Suppressor macrophage treated with lipopolysaccharide for 1 hour (primary cell): ENCODE data around the gene CBX2.
A peak's percentile ranks its signal among the peaks of the same experiment; 100 is the strongest.

Experiments
- DNase-seq, 3 donors: peaks; one replicate each; pipeline ENCODE4 v3.0.0-alpha.2; 2020 to 2022

The CBX2 gene

DNA sequence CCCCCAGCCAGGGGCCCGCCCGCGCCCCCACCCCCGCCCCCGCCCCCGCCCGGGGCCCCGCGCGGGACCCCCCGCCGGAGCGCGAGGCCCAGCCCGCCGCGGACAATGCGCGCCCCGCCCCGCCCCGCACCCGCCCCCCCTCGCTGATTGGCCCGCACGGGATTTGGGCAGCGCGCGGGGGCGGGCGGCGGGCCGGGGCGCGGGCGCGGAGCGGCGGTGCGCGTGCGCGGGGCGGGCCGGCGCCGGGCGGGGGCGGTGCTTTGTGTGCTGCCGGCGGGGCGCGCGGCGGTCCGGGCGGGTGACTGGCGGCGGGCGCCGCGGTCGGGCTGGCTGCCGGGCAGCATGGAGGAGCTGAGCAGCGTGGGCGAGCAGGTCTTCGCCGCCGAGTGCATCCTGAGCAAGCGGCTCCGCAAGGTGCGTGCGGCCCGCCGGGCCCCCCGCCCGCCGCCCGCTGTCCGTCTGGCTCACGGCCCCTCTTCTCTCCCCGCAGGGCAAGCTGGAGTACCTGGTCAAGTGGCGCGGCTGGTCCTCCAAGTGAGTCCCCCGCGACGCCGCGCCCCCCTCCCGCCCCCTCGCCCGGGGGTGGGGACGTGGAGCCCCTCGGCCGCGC lies at the start of gene CBX2:
CBX2 (plus strand) TSS at position 255 of the 610 bp plus-strand sequence; CDS start at position 343, 88 bp downstream.
- DNase-seq, result peak; percentile 84 to 96 (median 94)

DNA sequence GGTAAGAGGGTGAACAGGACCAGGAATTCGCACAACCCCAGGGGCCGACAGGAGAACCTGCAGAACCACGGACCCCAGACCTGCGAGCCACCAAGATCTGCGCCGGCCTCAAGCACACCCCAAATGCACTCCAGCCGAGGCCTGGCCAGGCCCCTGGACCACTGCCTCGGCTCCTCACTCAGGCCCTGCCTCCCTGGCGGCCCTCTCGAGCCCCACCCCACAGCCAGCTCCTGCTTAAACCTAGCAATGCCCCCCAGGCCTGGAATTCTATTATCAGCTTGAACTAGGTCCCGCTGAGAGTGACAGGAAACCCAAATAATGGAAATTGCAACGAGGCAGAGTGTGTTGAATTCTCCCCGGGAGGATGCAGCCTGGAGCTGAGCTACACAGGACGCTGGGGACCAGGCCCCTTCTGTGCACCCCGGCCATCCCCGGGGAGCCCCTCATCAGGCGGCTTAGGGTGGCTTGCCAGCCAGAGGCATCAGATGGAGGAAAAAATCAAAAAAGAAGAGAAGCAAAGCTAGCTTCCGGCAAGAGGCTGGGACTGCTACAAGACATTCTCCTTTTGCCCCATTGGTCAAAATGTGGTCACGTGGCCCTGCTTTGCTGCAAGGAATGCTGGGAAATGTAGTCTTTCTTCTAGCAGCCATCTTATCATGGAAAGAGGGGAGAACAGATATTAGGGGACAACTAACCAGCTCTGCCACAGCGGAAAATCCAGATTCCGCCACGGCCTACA lies 49.6 kb upstream of the CBX2 start:
- peak; percentile 87 to 91 (median 90) for DNase-seq

DNA sequence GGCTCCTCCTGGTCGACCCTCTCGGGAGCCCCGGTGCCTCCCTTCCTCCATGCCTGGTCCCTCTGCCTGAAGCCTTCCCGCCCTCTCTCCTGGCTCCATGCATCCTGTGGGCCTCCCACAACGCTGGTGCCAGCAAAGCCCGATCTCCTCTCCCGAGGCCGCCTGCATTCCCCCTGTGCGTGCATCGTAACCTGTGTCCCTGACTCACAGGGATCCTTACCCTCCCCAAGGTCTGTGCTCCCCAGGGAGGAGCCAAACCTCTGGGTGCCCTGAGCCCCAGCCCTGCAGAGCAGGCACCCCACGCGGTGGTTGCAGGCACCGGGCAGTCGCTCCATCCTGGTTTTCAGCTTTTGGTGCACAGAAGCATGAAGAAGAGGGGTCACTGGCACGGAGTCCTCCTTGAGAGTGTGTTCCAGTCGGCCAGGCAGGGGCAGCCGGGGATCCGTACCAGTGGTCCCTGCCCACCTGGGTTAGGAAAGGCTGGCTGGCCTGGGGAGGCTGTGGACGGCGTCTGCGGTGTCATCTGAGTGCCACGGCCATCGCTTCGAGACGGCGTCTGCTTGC lies 49.0 kb upstream of the CBX2 start:
- DNase-seq, result no peak

DNA sequence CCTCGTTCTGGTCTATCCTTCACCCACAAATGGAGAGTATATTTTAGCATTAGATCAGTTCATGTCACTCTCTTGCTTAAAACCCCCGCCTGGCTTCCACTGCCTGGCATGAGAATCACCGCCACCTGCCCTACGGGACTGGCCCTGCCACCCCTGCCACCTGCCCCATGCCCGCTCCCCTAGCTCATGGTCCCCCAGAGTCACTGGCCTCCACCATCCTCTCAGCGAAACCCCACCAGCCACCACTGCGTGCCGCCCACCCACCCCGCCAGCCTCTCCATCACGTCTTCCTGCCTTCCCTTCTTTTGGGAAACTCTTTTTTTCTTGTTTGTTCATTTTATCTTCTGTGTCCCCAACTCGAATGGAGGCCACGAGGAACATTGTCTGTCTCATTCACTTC lies 48.2 kb upstream of the CBX2 start:
- no peak for DNase-seq

DNA sequence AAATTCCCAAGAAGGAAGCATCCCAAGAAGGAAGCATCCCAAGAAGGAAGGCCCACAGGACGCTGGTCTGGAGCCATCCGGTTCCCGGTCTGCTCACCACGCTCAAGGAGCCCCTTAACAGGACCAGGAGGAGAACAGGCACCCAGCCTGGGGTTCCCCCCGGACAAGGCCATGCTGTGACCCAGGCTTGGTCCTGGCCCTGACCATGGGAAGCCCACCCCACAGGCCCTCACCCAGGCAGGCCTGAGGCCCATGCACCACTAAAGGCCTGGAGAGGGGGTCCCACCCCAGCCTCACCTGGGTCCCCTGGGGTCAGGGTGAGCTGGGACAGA lies 47.5 kb upstream of the CBX2 start:
- DNase-seq, result no peak

DNA sequence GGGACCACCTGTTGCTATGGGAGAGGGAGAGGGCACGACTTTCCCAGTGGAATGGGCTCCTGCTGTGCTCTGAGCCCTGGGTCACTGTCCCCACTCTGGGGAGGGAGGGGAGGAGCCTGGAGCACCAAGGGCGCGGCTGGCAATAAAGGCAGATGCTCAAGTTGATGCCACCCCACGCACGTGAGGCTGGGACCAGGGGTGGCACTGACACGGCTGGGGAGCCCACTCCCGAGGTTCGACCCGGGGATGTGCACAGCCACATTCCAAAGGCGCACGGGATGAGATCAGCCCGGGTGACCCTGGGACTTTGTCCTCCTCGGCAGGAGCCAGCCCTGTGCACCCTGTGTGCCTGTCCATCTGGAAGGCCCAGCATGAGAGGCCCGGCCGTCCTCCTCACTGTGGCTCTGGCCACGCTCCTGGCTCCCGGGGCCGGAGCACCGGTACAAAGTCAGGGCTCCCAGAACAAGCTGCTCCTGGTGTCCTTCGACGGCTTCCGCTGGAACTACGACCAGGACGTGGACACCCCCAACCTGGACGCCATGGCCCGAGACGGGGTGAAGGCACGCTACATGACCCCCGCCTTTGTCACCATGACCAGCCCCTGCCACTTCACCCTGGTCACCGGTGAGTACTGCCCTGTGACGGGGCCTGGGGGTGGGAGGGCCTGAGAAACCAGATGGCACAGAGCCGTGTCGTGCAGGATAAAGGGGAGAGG lies 47.0 kb upstream of the CBX2 start, which contains the start of gene ENPP7:
ENPP7 (plus strand) TSS at position 175 of the 715 bp plus-strand sequence; CDS start at position 372, 197 bp downstream.
- no peak for DNase-seq

DNA sequence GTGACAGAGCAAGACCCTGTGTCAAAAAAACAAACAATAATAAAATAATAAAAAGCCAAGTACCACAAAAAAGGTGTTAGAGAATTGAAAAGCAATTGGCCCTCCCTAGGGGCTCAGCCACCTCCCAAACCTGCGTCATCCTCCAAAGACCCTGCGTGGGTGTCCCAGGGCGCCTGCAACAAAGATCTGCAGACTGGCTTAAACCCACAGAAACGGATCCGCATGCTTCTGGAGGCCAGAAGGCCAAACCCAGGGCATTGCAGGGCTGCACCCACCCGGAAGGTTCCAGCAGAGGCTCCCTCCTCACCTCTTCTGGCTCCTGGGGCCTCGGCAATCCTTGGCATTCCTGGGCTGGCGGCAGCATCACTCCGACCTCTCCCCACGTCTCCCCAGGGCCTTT lies 45.7 kb upstream of the CBX2 start:
- no peak for DNase-seq

DNA sequence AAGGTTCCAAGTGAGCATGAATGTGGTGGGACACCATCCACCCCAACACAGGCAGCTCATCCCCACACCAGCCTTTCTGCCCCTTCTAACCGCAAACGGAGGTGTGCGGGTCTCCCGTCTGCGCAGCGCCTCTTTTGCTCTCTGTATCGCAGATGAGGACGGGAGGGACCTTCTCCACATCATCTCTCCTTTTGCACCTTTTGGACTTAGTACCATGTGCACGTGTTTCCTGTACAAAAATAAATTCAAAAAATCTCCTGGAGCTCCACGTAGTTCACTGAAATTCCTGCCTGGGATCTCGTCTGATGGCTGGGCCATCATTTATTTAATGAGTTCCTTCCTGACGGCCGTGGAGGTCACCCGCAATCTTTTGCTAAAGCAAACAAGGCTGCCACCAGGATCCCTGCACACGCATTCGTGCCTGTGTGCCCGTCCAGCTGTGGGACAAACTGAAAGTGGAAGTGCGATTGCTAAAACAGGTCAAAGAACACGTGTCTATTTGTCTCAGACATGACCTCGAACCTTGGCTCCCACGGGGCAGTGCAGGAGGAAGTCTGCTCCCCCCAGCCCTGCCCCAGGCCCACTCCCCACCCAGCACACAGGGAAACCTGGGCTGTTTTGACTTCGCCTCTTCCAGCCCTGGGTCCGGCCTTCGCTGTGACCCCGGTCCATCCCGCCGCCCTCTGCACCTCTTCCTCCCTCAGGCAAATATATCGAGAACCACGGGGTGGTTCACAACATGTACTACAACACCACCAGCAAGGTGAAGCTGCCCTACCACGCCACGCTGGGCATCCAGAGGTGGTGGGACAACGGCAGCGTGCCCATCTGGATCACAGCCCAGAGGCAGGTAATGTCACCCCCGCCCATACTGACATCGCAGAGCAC lies 44.9 kb upstream of the CBX2 start:
- peak; percentile 63 to 79 (median 64) for DNase-seq

DNA sequence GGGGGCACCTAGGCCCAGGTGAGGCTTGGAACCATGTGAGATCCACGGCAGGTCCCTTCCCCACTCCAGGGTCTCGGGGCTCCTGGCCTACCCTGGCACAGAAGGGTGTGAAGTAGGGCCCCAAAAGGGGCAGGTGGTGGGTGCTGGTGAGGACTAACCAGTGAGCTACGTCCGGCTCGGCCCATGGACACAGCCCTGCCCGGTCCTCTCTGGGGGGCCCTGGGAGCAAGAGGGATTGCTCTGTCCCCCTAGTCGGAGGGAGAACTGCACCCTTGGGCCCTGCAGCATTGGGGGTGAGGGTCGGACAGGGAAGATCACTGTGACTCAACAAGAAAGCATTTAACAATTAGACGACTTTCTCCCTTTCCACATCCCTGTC lies 44.3 kb upstream of the CBX2 start:
- no peak for DNase-seq

DNA sequence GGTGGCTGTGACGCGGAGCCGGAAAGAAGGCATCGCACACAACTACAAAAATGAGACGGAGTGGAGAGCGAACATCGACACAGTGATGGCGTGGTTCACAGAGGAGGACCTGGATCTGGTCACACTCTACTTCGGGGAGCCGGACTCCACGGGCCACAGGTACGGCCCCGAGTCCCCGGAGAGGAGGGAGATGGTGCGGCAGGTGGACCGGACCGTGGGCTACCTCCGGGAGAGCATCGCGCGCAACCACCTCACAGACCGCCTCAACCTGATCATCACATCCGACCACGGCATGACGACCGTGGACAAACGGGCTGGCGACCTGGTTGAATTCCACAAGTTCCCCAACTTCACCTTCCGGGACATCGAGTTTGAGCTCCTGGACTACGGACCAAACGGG lies 42.9 kb upstream of the CBX2 start:
- no peak for DNase-seq

DNA sequence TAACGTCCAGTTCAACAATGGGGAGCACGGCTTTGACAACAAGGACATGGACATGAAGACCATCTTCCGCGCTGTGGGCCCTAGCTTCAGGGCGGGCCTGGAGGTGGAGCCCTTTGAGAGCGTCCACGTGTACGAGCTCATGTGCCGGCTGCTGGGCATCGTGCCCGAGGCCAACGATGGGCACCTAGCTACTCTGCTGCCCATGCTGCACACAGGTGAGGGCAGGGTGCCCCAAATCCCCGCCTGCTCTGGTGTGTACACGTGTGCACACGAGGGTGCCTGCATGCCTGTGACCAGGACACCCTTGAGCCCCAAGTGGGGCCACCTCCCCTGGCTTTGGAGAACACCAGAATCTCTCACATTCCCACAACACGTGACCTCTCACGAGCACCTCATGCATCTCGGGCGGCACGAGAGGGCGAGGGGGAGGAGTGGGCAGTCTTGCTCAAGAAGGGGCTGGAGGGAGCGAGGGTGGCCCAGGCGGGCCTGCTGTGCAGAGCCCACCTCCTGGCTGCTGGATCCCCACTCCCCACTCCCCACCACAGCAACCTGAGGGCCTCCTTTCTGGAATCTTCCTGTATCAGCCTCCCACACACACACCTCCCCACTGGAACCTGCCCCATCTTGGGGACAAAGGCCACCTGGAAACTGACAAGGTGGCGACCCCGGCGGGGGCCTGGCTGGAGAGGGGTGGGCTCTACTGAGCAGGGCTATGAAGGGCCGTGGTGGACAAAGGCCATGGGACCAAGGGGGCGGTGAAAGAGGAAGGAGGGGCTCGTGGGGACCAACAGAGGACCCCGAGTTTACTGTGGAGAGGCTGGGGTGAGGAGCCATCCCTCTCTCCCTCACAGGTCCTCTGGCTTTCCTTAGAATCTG lies 40.7 kb upstream of the CBX2 start:
- no peak for DNase-seq

DNA sequence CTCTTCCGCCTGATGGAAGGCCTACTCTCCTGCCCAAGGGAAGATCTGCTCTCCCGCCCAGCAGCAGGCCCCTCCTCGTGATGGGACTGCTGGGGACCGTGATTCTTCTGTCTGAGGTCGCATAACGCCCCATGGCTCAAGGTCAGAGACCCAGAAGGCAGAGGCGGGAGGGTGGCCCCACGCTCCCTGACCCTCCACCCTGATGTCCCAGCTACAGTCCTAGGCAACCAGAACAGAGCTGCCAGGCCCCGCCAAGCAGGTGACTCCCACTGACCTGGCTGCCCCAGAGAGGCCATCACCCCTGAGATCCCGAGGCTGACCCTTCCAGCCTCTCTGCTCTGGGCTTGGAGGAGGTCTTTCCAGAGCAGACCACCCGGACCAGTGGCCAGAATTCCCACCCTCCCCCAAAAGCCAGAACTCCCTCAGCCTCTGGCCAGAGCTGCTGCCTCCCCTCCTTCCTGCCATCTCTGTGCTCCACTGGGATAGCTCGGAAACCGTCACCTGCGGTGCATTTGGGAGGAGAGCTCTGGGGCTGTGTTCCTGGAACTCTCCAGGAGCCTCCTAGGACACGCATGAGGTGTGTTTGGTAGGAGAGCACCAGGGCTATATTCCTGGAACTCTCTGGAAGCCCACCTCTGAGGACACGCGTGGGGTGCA lies 39.9 kb upstream of the CBX2 start:
- no peak for DNase-seq

DNA sequence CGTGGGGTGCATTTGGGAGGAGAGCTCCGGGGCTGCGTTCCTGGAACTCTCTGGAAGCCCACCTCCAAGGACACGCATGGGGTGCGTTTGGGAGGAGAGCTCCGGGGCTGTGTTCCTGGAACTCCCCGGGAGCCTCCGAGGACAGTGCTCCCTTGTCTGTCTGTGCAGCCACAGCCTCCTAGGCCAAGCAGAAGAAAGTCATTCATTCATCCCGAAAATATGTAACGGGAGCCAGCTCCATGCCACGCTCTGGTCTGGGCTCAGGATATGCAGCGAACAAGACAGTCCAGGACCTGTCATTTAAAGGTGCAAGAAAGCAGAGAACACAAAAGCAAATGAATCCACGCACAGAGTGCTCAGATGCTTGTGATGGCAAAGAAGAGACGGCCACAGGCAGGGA lies 39.3 kb upstream of the CBX2 start:
- DNase-seq, result no peak

DNA sequence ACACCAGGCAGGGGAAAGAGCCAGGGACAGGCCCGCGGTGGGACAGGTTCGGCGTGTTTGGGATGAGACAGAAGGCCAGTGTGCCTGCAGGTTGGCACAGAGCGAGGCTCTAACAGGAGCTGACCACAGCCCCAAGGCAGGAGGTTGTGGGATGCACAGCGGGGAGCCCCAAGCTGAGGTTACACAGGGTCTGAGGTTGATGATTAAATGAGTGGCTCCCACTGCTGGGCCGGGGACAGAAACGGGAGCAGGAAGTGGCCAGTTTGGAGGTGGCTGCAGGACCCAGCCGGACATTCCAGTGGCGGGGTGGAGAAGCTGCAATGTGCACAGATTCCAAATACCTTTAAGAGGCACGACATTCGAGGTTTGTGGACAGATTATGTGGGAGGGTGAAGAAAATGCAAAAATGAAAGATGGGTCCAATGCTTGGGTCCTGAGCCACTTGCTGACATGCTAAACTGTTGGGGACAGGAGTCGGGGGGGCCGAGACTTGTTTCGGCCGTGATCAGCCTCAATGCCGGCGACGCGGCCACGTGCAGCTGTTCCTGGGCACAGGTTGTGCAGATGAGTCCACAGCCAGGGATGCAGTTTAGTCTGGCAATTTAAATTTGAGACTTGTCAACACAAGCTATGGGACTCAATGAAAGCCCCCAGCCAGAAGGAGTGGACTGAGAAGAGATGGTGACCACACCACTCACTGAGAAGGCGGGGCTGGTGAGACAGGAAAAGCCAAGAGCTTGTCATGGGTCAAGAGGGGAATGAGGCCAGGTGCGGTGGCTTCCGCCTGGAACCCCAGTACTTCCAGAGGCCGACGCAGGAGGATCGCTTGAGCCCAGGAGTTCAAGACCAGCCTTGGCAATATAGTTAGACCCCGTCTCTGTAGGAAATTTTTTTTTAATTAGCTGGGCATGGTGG lies 38.5 kb upstream of the CBX2 start:
- no peak for DNase-seq

DNA sequence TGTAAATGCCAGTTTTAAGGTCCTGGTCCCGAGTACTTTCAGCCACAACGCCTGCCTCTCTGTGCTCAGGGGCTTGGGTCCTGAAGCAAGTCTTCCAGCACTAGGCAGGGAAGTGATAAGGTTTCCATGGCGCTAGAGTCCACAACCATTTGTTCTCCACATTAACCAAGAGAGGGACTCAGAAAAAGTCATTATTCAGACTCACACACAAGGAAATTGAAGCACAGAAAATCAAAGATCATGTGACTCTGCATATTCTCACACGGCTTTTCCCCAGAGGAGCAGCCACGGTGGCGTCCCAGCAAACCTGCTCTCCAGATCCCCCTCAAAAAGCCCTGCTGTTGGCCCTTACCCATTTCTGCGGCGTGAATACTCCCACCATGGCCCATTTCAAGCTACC lies 37.5 kb upstream of the CBX2 start:
- no peak for DNase-seq

DNA sequence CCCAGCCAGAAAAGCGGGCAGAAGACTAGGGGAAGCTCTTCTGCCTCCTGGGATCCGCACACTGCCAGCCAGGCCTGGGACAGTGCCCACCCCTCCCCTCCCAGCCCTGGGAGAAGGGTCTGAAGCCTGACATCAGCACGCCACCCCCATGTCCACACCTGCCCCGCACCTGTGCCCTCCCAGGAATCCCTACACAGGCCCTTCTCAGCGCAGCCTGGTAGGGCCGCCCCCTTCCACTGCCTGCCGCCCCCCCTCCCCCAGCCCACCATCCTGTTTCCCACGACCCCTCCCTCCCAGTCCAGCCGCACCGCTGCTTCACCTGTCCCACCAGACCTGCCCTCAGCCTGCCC lies 36.6 kb upstream of the CBX2 start:
- DNase-seq, result no peak

DNA sequence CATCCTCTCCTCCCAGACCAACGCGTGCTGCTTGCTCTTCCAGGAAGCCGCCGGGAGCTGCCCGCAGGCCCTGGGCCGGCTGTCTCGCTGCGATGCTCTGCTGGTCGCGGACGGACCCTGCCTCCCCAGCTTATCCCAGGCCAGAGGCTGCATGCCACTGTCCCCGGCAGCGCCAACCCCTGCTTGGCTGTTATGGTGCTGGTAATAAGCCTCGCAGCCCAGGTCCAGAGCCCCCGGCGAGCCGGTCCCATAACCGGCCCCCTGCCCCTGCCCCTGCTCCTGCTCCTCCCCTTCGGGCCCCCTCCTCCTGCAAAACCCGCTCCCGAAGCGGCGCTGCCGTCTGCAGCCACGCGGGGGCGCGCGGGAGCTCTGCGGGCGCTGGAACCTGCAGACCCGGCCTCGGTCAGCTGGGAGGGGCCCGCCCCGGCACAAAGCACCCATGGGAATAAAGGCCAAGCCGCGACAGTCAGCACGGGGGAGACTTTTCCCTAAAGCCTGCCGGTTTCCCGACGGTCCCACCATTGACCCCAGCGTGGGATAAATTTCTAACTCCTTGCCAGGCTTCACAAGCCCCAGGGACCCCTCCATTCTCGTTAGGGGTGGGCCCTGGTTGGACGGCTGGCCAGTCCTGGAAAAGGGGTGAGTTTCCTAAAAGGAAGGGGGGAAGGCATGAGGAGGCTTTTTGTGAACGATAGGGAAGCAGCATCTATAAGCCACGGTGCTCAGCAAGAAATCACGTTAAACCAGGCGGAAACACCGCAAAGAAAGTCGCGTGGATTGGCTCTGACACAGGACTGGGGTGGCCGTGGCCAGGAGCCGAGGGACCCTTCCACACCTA lies 36.0 kb upstream of the CBX2 start:
- peak; percentile 69 to 83 (median 71) for DNase-seq

DNA sequence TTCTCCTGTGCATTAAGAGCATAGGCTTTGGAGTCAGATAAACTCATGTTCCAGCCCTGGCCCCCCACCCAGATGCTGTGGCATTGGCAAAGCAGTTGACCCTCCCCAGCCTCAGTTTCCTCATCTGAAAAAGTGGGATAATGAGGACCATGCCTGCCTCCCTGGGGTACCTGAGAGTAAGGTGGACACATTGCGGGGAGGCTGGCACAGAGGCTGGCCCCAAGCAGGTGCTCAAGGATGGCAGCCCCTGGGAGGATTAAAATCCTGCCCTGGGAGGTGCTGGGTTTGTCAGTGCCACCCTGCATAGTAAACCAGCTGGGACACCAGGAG lies 35.4 kb upstream of the CBX2 start:
- DNase-seq, result no peak

DNA sequence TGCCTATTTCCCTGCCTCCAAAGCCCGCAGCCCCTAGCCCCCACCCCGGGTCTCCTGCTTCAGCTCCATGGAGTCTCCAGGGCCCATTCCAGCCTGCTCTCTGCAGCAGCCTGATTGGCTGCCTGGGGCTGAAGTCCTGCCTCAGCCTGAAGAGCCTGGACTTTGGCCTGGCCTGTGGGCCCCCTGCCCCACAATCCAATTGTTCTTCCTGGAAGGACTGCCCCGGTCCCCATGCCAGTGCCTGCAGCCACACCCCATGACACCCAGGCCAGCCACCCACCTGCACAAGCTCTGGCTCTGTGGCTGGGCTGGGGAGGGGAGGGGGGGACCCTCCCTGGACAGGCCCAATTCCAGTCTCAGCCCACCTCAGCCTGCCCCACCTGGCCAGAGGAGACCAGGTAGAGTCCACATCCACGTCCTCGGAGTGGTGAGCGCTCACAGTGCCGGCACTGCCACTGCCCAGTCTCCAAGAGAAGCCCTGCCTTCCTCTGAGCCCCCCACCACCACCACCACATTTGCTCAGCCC lies 34.9 kb upstream of the CBX2 start:
- no peak for DNase-seq
